Measurements from ENCODE around the gene ABCF1.

The ABCF1 gene

DNA sequence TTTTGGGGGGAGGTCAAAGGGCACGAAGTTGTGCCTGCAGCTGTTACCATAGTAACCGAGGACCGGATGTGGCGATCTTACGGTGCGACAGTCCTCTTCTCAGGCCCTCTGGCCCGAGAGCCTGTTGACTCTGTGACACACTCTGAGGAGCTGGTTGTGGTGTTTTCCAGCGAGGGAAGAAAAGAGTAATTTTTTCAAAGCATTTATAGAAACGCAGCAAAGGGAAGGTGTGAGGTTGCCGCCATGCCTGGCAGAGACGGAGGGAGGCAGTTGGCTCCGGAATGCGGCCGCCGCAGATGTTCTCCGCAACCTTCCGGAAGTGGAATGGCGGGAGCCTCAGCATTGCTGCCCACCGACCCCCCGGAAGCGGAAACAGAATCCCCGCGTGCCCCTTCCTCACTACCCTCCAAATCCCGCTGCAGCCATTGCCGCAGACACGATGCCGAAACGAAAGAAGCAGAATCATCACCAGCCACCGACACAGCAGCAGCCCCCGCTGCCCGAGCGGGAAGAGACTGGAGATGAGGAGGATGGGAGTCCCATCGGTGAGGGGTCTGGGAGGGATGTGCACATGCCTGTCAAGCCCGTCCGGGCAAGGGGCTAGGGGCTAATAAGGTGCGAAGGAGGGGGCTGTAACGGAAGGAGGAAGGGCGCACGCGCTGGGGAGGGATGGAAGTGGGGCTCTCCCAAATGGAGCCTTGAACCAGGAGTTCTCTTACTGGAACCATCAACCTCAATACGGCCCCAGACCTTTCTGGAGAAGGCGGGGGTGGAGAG lies 14.1 kb upstream of the ABCF1 start, which contains the start of gene PRR3:
TSS of gene PRR3 (plus strand) at position 390 of the 777 bp plus-strand sequence. CDS start at position 440, 50 bp downstream.
- in situ Hi-C loops (cut with MboI; ENCODE audit: low sequenced_read_pairs), result no loop called here

GRCh38 chr6:30557683-30557981 lies 13.6 kb upstream of the ABCF1 start:
- in situ Hi-C loops (cut with MboI; ENCODE audit: low sequenced_read_pairs), result no loop called here

- in situ Hi-C loops (cut with MboI; ENCODE audit: low sequenced_read_pairs), result no loop called here
Observed at GRCh38 chr6:30560930-30561329, 10.3 kb upstream of the ABCF1 start.

DNA sequence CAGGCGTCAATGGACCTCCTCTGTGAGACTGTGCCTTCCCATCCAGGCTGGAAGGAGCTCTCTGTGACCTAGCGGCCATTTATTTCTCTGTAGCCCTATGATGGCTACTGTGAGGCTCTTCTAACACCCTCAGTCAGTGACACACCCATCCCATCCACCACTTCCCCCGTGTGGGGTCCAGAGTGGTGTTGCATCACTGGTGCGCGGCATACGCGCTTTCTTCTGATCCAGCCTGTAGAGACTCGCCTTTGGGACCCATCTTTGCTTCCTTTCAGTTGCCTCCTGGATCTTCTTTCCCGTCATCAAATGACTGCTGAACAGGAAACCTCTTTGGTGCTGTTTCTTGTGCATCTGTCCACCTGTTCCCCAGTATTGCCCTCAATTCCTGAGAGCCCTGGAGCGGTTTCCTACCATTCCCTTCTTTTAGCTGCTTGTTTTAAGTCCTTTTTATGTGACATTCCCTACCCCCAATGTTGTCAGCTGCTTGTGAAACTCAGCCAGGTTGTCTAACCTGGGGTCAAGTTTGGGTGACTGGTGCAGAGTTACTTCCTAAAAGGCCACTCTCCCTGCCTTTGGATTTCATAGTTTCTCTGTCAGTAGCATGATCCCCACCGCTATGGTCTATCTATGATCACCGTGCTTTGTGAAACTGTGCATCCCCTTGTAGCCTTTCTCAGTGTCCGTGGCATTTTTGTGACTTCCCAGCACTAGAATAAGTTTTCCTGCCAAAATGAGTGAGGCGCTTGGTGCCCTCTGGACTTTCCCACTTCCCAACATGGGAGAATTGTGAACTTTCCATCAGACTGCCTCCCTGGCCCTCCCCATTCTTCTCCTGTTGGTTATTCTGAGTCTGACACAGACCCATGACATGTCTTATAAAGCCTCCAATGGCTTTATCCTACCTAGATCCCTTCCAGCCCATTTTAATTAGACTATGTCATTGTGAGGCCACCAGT lies 8.5 kb upstream of the ABCF1 start:
- in situ Hi-C loops (cut with MboI; ENCODE audit: low sequenced_read_pairs), result no loop called here

DNA sequence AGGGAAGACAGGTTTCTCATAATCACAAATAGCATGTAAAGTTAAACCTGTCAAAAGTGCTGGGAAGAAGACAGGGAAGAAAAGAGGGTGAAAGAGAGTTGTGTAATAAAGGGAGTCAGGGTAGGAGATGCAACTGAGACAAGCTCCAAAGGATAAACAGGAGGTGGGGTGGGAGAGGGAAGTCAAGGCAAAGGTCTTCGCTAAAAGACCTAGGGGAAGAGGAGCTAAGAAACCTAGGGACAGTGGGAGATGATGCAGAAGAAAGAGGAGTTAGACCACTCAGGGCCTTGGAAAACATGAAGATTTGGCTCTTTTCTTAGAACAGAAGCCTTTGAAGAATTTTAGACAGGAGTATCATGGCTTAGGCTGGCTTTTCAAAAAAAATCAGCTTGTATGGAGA lies 7.1 kb upstream of the ABCF1 start:
- in situ Hi-C loops (cut with MboI; ENCODE audit: low sequenced_read_pairs), result no loop called here

DNA sequence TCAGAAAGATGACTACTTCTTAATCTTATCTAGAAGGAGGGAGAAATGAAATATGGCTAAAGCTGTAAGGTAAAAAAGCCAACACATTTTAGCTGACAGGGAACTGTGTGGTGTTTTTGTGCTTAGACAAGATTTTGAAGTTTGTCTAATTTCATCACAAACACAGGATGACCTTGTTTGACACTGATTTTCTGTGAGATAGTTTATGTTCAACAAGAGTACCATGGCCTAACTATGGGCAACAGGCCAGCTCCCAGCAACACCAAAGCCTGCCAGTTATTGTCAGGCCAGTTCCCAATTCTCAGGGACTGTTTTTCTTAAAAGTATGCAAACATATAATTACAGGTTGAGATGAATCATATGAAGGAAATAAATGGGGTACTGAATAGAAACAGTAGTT lies 5.5 kb upstream of the ABCF1 start:
- in situ Hi-C loops (cut with MboI; ENCODE audit: low sequenced_read_pairs), result no loop called here

DNA sequence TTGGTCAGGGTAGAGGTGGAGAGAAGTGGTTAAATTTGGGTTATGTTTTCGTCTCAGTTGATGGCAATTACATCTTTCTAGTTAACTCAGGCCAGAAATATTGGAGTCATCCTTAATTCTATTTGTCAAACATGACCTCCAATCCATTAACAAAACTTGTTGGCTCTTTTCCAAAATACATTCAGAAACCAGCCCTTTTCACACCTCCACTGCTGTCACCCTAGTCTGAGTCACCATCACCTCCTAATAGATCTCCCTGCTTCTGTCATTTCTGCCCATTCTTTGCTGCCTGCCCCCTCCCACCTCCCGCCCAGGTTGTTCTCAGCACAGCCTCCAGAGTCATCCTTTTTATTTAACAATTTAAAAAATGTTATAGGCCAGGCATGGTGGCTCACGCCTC lies 3.0 kb upstream of the ABCF1 start:
- in situ Hi-C loops (cut with MboI; ENCODE audit: low sequenced_read_pairs), result no loop called here

DNA sequence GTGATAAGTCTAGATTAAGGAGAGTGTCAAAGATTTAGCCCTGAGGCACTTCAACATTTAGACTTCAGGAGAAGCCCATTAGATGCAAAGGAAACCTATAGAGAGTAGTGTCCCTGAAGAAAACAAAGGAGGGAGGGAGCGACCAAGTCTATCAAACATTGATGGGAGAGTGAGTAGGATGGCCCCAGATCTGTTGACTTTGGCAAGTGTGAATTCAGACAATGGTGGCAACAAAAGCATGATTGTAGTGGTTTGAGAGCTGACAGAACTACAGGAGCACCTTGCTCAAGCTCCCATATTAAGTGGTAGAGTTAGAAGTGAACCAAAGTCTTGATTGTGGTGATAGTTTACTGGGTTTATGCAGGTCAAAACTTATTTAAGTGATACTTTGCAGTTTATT lies 979 bp upstream of the ABCF1 start:
- in situ Hi-C loops (cut with MboI; ENCODE audit: low sequenced_read_pairs), result no loop called here

- in situ Hi-C loops (cut with MboI; ENCODE audit: low sequenced_read_pairs), result no loop called here
Observed at GRCh38 chr6:30570740-30571074, 535 bp upstream of the ABCF1 start.

DNA sequence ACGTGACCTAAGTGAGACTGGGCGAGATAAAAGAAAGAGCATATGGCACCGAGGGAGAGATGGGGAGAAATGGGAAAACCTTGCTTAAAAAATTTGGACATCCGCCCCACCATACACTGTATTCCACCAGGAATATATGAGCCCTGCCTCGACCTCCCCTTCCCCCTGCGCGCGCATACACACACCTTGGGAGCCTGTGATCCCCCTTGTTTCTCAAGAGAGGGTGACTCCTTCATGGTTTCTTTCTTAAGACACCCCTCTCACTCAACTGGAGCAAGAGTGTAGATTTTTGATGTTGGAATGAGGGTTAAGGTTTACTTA lies 480 bp downstream of the ABCF1 start:
- in situ Hi-C loops (cut with MboI; ENCODE audit: low sequenced_read_pairs), result no loop called here

DNA sequence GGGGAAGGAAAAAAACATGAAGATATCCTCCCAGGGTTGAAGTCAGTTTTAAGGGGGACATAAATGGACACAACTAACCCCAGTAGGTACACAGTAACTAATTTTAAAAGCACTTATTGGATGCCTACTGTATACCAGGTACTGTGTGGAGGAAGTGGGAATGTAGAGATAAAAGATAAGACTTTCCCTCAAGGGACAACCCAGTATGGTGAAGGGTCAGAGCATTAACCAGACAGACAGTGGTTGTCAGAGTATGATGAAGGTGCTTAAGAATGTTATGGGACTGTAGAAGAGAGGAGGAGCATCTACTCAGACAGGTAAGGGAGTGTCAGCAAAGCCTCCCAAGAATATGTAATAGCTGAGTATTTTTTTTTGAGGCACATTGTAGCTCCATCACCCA lies 906 bp downstream of the ABCF1 start:
- in situ Hi-C loops (cut with MboI; ENCODE audit: low sequenced_read_pairs), result no loop called here

DNA sequence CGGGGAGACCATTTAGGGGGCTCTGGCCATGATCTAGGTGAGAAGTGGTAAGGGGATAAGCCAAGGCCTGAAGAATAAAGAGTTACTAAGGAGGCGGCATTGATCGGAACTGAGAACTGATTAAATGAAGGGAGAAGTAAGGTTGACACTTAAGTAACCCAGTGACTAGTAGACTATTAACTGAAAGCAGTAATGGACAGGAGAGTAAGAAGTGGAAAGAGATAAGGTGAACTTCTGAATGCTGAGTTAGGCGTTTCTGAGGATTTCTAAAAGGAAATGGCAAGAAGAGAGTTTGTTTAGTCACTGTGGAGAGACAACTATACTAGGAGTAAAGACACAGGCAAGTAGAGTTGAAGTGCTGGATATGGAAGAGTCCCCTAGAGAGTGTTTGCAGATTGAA lies 1.9 kb downstream of the ABCF1 start:
- in situ Hi-C loops (cut with MboI; ENCODE audit: low sequenced_read_pairs), result no loop called here

DNA sequence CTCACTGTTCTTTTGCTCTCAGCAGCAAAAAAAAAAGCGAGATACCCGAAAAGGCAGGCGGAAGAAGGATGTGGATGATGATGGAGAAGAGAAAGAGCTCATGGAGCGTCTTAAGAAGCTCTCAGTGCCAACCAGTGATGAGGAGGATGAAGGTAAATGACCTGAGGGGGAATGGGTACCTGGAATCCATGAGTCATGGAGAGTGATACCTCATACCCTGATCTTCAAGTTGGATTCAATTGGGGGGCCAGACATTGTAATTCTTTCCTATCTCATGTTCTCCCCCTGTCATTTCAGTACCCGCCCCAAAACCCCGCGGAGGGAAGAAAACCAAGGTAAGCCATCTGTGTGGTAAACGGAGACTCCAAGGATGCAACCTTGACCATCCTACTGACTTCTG lies 6.8 kb downstream of the ABCF1 start:
- in situ Hi-C loops (cut with MboI; ENCODE audit: low sequenced_read_pairs), result no loop called here

GRCh38 chr6:30583921-30584320 lies 12.7 kb downstream of the ABCF1 start:
- in situ Hi-C loops (cut with MboI; ENCODE audit: low sequenced_read_pairs), result no loop called here

DNA sequence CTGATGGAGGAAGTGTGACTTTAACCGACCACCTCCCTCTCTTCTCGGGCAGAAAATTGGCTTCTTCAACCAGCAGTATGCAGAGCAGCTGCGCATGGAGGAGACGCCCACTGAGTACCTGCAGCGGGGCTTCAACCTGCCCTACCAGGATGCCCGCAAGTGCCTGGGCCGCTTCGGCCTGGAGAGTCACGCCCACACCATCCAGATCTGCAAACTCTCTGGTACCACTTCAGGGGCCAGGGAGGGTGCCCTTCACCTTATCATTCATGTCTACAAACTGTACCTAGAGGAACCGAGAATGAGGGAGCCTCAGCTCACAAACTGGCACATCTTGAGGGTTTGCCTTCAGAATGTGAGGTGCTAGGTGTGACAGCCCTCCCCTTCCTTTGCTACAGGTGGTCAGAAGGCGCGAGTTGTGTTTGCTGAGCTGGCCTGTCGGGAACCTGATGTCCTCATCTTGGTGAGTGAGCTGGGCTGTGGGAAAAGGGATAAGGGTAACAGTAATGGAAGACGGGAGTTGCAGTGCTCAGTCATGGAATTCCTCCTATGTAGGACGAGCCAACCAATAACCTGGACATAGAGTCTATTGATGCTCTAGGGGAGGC lies 18.6 kb downstream of the ABCF1 start:
- in situ Hi-C loops (cut with MboI; ENCODE audit: low sequenced_read_pairs), result loop anchor here (10.0 kb wide), 1 partner anchor 105 kb away; the partner anchor contains the start of gene HLA-E

GRCh38 chr6:30590509-30590908 lies 19.3 kb downstream of the ABCF1 start:
- in situ Hi-C loops (cut with MboI; ENCODE audit: low sequenced_read_pairs), result loop anchor here (10.0 kb wide), 1 partner anchor 106 kb away; the partner anchor contains the start of gene HLA-E

DNA sequence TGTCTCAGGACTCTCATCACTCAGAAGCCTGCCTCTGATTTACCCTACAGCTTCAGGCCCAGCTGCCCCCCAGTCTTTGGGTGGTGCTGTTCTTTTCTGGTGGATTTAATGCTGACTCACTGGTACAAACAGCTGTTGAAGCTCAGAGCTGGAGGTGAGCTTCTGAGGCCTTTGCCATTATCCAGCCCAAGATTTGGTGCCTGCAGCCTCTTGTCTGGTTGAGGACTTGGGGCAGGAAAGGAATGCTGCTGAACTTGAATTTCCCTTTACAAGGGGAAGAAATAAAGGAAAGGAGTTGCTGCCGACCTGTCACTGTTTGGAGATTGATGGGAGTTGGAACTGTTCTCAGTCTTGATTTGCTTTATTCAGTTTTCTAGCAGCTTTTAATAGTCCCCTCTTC lies 19.8 kb downstream of the ABCF1 start:
- in situ Hi-C loops (cut with MboI; ENCODE audit: low sequenced_read_pairs), result loop anchor here (10.0 kb wide), 1 partner anchor 106 kb away; the partner anchor contains the start of gene HLA-E

DNA sequence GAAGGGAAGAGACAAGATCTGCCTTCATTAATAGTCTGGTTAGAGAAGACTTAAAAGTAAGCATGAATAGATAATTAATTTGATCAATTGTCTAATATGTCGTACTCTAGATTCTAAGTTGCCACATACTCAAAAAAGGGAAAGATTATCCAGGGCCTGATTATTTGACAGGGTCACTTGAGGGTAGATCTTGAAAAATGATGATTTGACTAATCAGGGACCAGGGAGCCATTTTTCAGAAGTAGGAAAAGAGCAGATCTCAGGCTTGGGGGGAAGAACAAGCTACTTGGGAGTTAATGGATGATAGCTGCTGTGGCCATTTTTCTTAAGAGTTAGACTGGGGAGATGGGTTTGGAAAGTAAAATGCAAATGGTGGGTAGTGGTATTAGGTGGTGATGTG lies 21.0 kb downstream of the ABCF1 start:
- in situ Hi-C loops (cut with MboI; ENCODE audit: low sequenced_read_pairs), result loop anchor here (10.0 kb wide), 1 partner anchor 107 kb away; the partner anchor contains the start of gene HLA-E

- in situ Hi-C loops (cut with MboI; ENCODE audit: low sequenced_read_pairs), result loop anchor here (10.0 kb wide), 1 partner anchor 113 kb away; the partner anchor contains the start of gene HLA-E
Observed at GRCh38 chr6:30597315-30598144, 26.3 kb downstream of the ABCF1 start.

GRCh38 chr6:30598912-30599624 lies 27.8 kb downstream of the ABCF1 start:
- in situ Hi-C loops (cut with MboI; ENCODE audit: low sequenced_read_pairs), result loop anchor here (10.0 kb wide), 1 partner anchor 114 kb away; the partner anchor contains the start of gene HLA-E

All from HL-60/S4 treated with phorbol 12-myristate 13-acetate at 8.2 ng/mL for 4 days and 3 days (cell line).